IMR-90 (cell line): Measurements from ENCODE around the gene MYL12B. TPM values are rescaled to one million over a fixed set of nuclear protein-coding genes. Genes with fewer than 3 reads are reported as not detected.

Experiments used
- ATAC-seq: fragments of 200-7000 bp; cut with Tn5 transposase; 2 replicates; pipeline ENCODE4 v1.9.1; 2020; ENCODE audit warnings: low read depth, mild to moderate bottlenecking, moderate library complexity
- BruUV-seq: library from RNA; stranded (reverse); fragments of 400-500 nt; replicated peaks from 2 replicates; lab custom pipeline; 2021; lab: Mats Ljungman, UMichigan
- CTCF ChIA-PET: fragments of 300-600 bp; formaldehyde crosslinking; extraction: SDS; loops from one replicate; lab custom pipeline; 2021; ENCODE audit warnings: antibody characterized with exemption; lab: Yijun Ruan, JAX
- POLR2A ChIA-PET: fragments of 300-600 bp; sonication (Branson Sonifier 250); formaldehyde crosslinking; loops from one replicate; lab custom pipeline; 2022; ENCODE audit warnings: antibody characterized with exemption; ENCODE audit not compliant: unreplicated experiment; lab: Charles Lee
- DNase-seq: peaks from one replicate; pipeline ENCODE4 v3.0.0; 2013
- H2AFZ ChIP-seq: replicated peaks from 2 replicates; pipeline ENCODE3; 2013; ENCODE audit warnings: low read length, mild to moderate bottlenecking; ENCODE audit not compliant: poor library complexity
- H2AK5ac ChIP-seq: 2 replicates; pipeline ENCODE4 v1.6.1; 2013; ENCODE audit warnings: low read depth, low read length, inconsistent platforms
- H2AK9ac ChIP-seq: replicated peaks from 2 replicates; pipeline ENCODE3; 2013; ENCODE audit warnings: mild to moderate bottlenecking, low read depth, low read length, moderate library complexity; ENCODE audit not compliant: poor library complexity
- H2BK120ac ChIP-seq: 2 replicates; pipeline ENCODE4 v1.6.1; 2013; ENCODE audit warnings: low read depth, low read length, inconsistent platforms
- H2BK15ac ChIP-seq: 3 replicates; pipeline ENCODE4 v1.6.1; 2013; ENCODE audit warnings: low read depth, low read length, inconsistent platforms
- H2BK20ac ChIP-seq: 2 replicates; pipeline ENCODE4 v1.6.1; 2013; ENCODE audit warnings: low read depth, mild to moderate bottlenecking, inconsistent platforms, low read length, moderate library complexity
- H2BK5ac ChIP-seq: 2 replicates; pipeline ENCODE4 v1.6.1; 2013; ENCODE audit warnings: mild to moderate bottlenecking, low read depth, low read length, inconsistent platforms; ENCODE audit not compliant: poor library complexity, severe bottlenecking
- H3K14ac ChIP-seq: replicated peaks from 2 replicates; pipeline ENCODE4 v1.6.1; 2013; ENCODE audit warnings: low read depth, low read length, inconsistent platforms
- H3K18ac ChIP-seq: 2 replicates; pipeline ENCODE4 v1.6.1; 2013; ENCODE audit warnings: low read depth, low read length, control low read depth
- H3K23ac ChIP-seq: 2 replicates; pipeline ENCODE4 v1.6.1; 2013; ENCODE audit warnings: low read depth, low read length, inconsistent platforms
- H3K27ac ChIP-seq: 2 replicates; pipeline ENCODE4 v1.5.1; 2013; ENCODE audit warnings: mild to moderate bottlenecking, control low read depth, low read length; ENCODE audit not compliant: insufficient read depth
- H3K27me3 ChIP-seq: 2 replicates; pipeline ENCODE4 v1.6.1; 2013; ENCODE audit warnings: low read length; ENCODE audit not compliant: control insufficient read depth, insufficient read depth
- H3K36me3 ChIP-seq: 2 replicates; pipeline ENCODE4 v1.6.1; 2013; ENCODE audit warnings: low read length, mixed read lengths; ENCODE audit not compliant: control insufficient read depth, insufficient read depth
- H3K4ac ChIP-seq: 2 replicates; pipeline ENCODE4 v1.6.1; 2013; ENCODE audit warnings: low read depth, low read length, inconsistent platforms
- H3K4me1 ChIP-seq: 2 replicates; pipeline ENCODE4 v1.6.1; 2013; ENCODE audit warnings: low read length, mixed read lengths; ENCODE audit not compliant: control insufficient read depth, insufficient read depth
- H3K4me2 ChIP-seq: 2 replicates; pipeline ENCODE4 v1.6.1; 2013; ENCODE audit warnings: low read depth, mild to moderate bottlenecking, control low read depth, low read length, moderate library complexity
- H3K4me3 ChIP-seq: 2 replicates; pipeline ENCODE4 v1.5.1; 2013; ENCODE audit warnings: low read depth, mild to moderate bottlenecking, control low read depth, low read length, moderate library complexity; ENCODE audit not compliant: insufficient read depth
- H3K56ac ChIP-seq: 2 replicates; pipeline ENCODE4 v1.6.1; 2013; ENCODE audit warnings: low read length, inconsistent platforms; ENCODE audit not compliant: insufficient read depth; ENCODE audit errors: extremely low read depth
- H3K79me1 ChIP-seq, 2 experiments: 2 replicates each; pipeline ENCODE4 v1.6.1; 2013; ENCODE audit warnings: low read length in 2 of 2, inconsistent platforms in 1 of 2, low read depth in 1 of 2
- H3K9ac ChIP-seq: 2 replicates; pipeline ENCODE4 v1.6.1; 2013; ENCODE audit warnings: low read depth, low read length, control low read depth
- H3K9me1 ChIP-seq: 2 replicates; pipeline ENCODE4 v1.6.1; 2013; ENCODE audit warnings: low read length, inconsistent platforms; ENCODE audit not compliant: insufficient read depth
- H3K9me3 ChIP-seq: 2 replicates; pipeline ENCODE4 v1.6.1; 2013; ENCODE audit warnings: low read length; ENCODE audit not compliant: control insufficient read depth, insufficient read depth
- H4K20me1 ChIP-seq: 2 replicates; pipeline ENCODE4 v1.6.1; 2013; ENCODE audit warnings: low read length, inconsistent platforms; ENCODE audit not compliant: insufficient read depth
- H4K5ac ChIP-seq: 2 replicates; pipeline ENCODE4 v1.6.1; 2013; ENCODE audit warnings: mild to moderate bottlenecking, low read depth, low read length, control low read depth
- H4K8ac ChIP-seq, 2 experiments: 2 replicates each; pipeline ENCODE4 v1.6.1; 2013; ENCODE audit warnings: low read depth in 2 of 2, low read length in 2 of 2, control low read depth in 1 of 2, inconsistent platforms in 1 of 2
- H4K91ac ChIP-seq: 2 replicates; pipeline ENCODE4 v1.6.1; 2013; ENCODE audit warnings: low read depth, low read length, inconsistent platforms; ENCODE audit not compliant: insufficient read depth
- BHLHE40 ChIP-seq: fragments of 150-350 bp; IDR thresholded peaks from 2 replicates; pipeline ENCODE4 v1.6.1; 2016; ENCODE audit warnings: mild to moderate bottlenecking, low read depth, low read length
- CEBPB ChIP-seq: IDR thresholded peaks from 2 replicates; pipeline ENCODE4 v1.6.1; 2012; ENCODE audit warnings: low read depth, low read length, improper control_type of control experiment
- CHD1 ChIP-seq: IDR thresholded peaks from 2 replicates; pipeline ENCODE4 v1.6.1; 2012; ENCODE audit warnings: low read depth, low read length, improper control_type of control experiment
- FOS ChIP-seq: fragments of 150-350 bp; IDR thresholded peaks from 2 replicates; pipeline ENCODE4 v1.6.1; 2016; ENCODE audit warnings: low read depth, low read length
- MAFK ChIP-seq: IDR thresholded peaks from 2 replicates; pipeline ENCODE4 v1.6.1; 2012; ENCODE audit warnings: low read depth, low read length, improper control_type of control experiment
- MAZ ChIP-seq: IDR thresholded peaks from 2 replicates; pipeline ENCODE4 v1.6.1; 2012; ENCODE audit warnings: low read depth, mild to moderate bottlenecking, low read length, improper control_type of control experiment, moderate library complexity, borderline replicate concordance
- MXI1 ChIP-seq: IDR thresholded peaks from 2 replicates; pipeline ENCODE4 v1.6.1; 2012; ENCODE audit warnings: low read depth, mild to moderate bottlenecking, low read length, moderate library complexity, borderline replicate concordance
- NFE2L2 ChIP-seq: fragments of 150-350 bp; IDR thresholded peaks from 2 replicates; pipeline ENCODE4 v1.6.1; 2016; ENCODE audit warnings: low read depth, mild to moderate bottlenecking, low read length
- POLR2A ChIP-seq: IDR thresholded peaks from 2 replicates; pipeline ENCODE4 v1.6.1; 2012; ENCODE audit warnings: mild to moderate bottlenecking, low read depth, low read length
- RAD21 ChIP-seq: IDR thresholded peaks from 2 replicates; pipeline ENCODE4 v1.6.1; 2012; ENCODE audit warnings: low read length, improper control_type of control experiment
- RCOR1 ChIP-seq: IDR thresholded peaks from 2 replicates; pipeline ENCODE4 v1.6.1; 2012; ENCODE audit warnings: mild to moderate bottlenecking, low read length, improper control_type of control experiment; ENCODE audit not compliant: insufficient replicate concordance
- RFX5 ChIP-seq: IDR thresholded peaks from 2 replicates; pipeline ENCODE4 v1.8.0; 2012; ENCODE audit warnings: low read depth, mild to moderate bottlenecking, low read length, moderate library complexity
- SMC3 ChIP-seq: fragments of 150-350 bp; IDR thresholded peaks from 2 replicates; pipeline ENCODE4 v1.6.1; 2016; ENCODE audit warnings: low read depth, mild to moderate bottlenecking, antibody characterized with exemption, low read length, moderate library complexity
- USF2 ChIP-seq: fragments of 150-350 bp; IDR thresholded peaks from 2 replicates; pipeline ENCODE4 v1.6.1; 2017; ENCODE audit warnings: mild to moderate bottlenecking, antibody characterized with exemption, low read length, low read depth
- WGBS, 2 experiments: methylation state at CpG; one replicate each; pipeline versions ENCODE4 v1.1.5 to v1.1.7; 2013; ENCODE audit warnings: missing lambda C conversion rate in 2 of 2; ENCODE audit not compliant: insufficient read length in 1 of 2; ENCODE audit errors: extremely low coverage in 2 of 2; 5-methylcytosine and 5-hydroxymethylcytosine counted together
- dilution Hi-C: fragments of 300-500 bp; cut with HindIII; formaldehyde crosslinking; loops from one replicate; pipeline ENCODE4 v1.14.3; 2018; ENCODE audit warnings: low sequenced_read_pairs; ENCODE audit not compliant: unreplicated experiment
- in situ Hi-C: fragments of 300-500 bp; cut with MboI; formaldehyde crosslinking; loops from 3 replicates; pipeline ENCODE4 v1.14.3; 2019; ENCODE audit warnings: low sequenced_read_pairs, inconsistent platforms, mixed read lengths
- intact Hi-C: fragments of 100-400 bp; cut with micrococcal nuclease; formaldehyde crosslinking; loops from 2 replicates; pipeline ENCODE4 v1.10.0; 2022
- polyA plus RNA-seq, 3 experiments: library from polyadenylated mRNA; depleted of rRNA; stranded (reverse); fragments of >200 nt; gene quantifications; 2 replicates each; pipeline ENCODE4 v1.2.3, GENCODE V29; 2012; ENCODE audit warnings: low replicate concordance in 1 of 3
- total RNA-seq: library from RNA; depleted of rRNA; stranded (reverse); fragments of >200 nt; gene quantifications from 2 replicates; pipeline ENCODE4 v1.2.3, GENCODE V29; 2012
- TF ChIP-seq, protein P1 (sequence below): fragments of 150-350 bp; IDR thresholded peaks from 2 replicates; pipeline ENCODE4 v1.6.1; 2016; ENCODE audit warnings: low read depth, mild to moderate bottlenecking, low read length, moderate library complexity, borderline replicate concordance

The MYL12B gene
- total and polyA plus RNA-seq, 2 of the 4 experiments (the other 2 are of a cell fraction): 692 to 816 TPM

GRCh38 chr18:3245853-3246634, 15.9 kb upstream of the MYL12B start:
- Histone ChIP-seq H2BK120ac (0 out of 2 replicates have a peak overlapping the region, but pooled peaks have one; percentile 84), H2BK5ac (no peak overlapping the region), H3K27me3 (no peaks in the 10 kb centered on the region), H3K4me2 (peak overlapping the region; percentile 61), H2AFZ (peak overlapping the region; percentile 90), H3K9ac (no peak overlapping the region), H3K4me3 (no peak overlapping the region), H3K27ac (peak overlapping the region; percentile 97; the same call in 1 of the 2 replicates), H4K5ac (no peak overlapping the region), H3K9me1 (no peaks in the 10 kb centered on the region), H3K56ac (no peak overlapping the region), H2AK5ac (no peak overlapping the region), H3K36me3 (peaks cover 3% of the 10 kb centered on the region), H4K91ac (0 out of 2 replicates have a peak overlapping the region, but pooled peaks have one; percentile 90), H3K4me1 (peaks cover 6% of the 10 kb centered on the region; the same call in 1 of the 2 replicates), H3K4ac (peak overlapping the region; percentile 89; the same call in 1 of the 2 replicates), H2BK20ac (0 out of 2 replicates have a peak overlapping the region, but pooled peaks have one; percentile 8), H3K18ac (no peak overlapping the region), H3K23ac (no peak overlapping the region), H3K79me1 (peaks cover 7 to 14% of the 10 kb centered on the region in 2 experiments; a peak in 2 of 4 replicates), H2AK9ac (peak overlapping the region; percentile 76), H4K8ac (peak overlapping the region; percentile 81 to 98; a peak in 3 of 4 replicates), H4K20me1 (peaks cover 5% of the 10 kb centered on the region; the same call in 1 of the 2 replicates), H3K9me3 (peaks cover 4% of the 10 kb centered on the region; the same call in 1 of the 2 replicates), H3K14ac (0 out of 2 replicates have a peak overlapping the region, but pooled peaks have one; percentile 67), H2BK15ac (peak overlapping the region; percentile 53; the same call in 1 of the 3 replicates)
- POLR2A ChIA-PET: no interaction called here
- in situ Hi-C loops (loop anchor here (5.0 kb wide), 1 partner anchor 309 kb away; no protein-coding TSS in a partner anchor), intact Hi-C loops (loop anchor here (1.0 to 10.0 kb wide), 6 partner anchors 95 to 479 kb away; partner anchors contain the start of gene LPIN2), dilution Hi-C loops (no loop called here)
- DNase-seq: peak; percentile 82
- WGBS, 2 experiments: 35% methylated on average over 7 of the region's 29 CpGs; no CpG with 5 or more reads in 1 of the 2 experiments
- peak; percentile 59 for ATAC-seq
- no TSS peak for BruUV-seq
- CTCF ChIA-PET: interaction anchor here (0.5 to 1.7 kb wide), 9 partner anchors 11 to 810 kb away, joined by 3 to 5 read pairs (median 3); no protein-coding TSS in a partner anchor
- TF ChIP-seq FOS (no peak), CEBPB (0 out of 2 replicates have a peak, but pooled peaks have one; percentile 17), USF2 (no peak), RCOR1 (no peak), RFX5 (no peak), BHLHE40 (no peak), NFE2L2 (no peak), RAD21 (peak; percentile 95), MXI1 (no peak), CHD1 (no peak), MAFK (no peak), MAZ (0 out of 2 replicates have a peak, but pooled peaks have one; percentile 10), SMC3 (peak; percentile 84), POLR2A (peak; percentile 45; the same call in 1 of the 2 replicates)
- TF ChIP-seq, protein P1, sequence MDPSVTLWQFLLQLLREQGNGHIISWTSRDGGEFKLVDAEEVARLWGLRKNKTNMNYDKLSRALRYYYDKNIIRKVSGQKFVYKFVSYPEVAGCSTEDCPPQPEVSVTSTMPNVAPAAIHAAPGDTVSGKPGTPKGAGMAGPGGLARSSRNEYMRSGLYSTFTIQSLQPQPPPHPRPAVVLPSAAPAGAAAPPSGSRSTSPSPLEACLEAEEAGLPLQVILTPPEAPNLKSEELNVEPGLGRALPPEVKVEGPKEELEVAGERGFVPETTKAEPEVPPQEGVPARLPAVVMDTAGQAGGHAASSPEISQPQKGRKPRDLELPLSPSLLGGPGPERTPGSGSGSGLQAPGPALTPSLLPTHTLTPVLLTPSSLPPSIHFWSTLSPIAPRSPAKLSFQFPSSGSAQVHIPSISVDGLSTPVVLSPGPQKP: no peak
